ENCODE measurements around the gene CFAP126.

Gene CFAP126

GRCh38 chr1:161382214-161383019 lies 14.7 kb upstream of the CFAP126 start:
- H3K9me3 ChIP-seq (ENCODE audit: control insufficient read depth, insufficient read depth, low read length) = no peaks in the 10 kb centered on the region
- H3K27ac ChIP-seq (ENCODE audit: low read length) = no peak overlapping the region
- no peak overlapping the region for H3K4me3 ChIP-seq (ENCODE audit: low read length)
- DNase-seq (ENCODE audit: low read depth, low spot score) = no peak
- H3K27me3 ChIP-seq (ENCODE audit: control insufficient read depth, insufficient read depth, low read length) = no peaks in the 10 kb centered on the region
- 100% methylated on average over 1 of the region's 4 CpGs for WGBS (ENCODE audit: insufficient coverage, insufficient read length)
- H3K4me1 ChIP-seq (ENCODE audit: control insufficient read depth, insufficient read depth, low read length) = no peaks in the 10 kb centered on the region
- H3K36me3 ChIP-seq (ENCODE audit: control insufficient read depth, insufficient read depth, low read length) = no peaks in the 10 kb centered on the region

- H3K9me3 ChIP-seq (ENCODE audit: control insufficient read depth, insufficient read depth, low read length) = no peaks in the 10 kb centered on the region
- H3K27me3 ChIP-seq (ENCODE audit: control insufficient read depth, insufficient read depth, low read length) = no peaks in the 10 kb centered on the region
- H3K4me3 ChIP-seq (ENCODE audit: low read length) = no peak overlapping the region
- H3K27ac ChIP-seq (ENCODE audit: low read length) = no peak overlapping the region
- H3K36me3 ChIP-seq (ENCODE audit: control insufficient read depth, insufficient read depth, low read length) = no peaks in the 10 kb centered on the region
- WGBS (ENCODE audit: insufficient coverage, insufficient read length) = no CpG with 5 or more reads among the region's 6 CpGs
- no peak for DNase-seq (ENCODE audit: low read depth, low spot score)
- no peaks in the 10 kb centered on the region for H3K4me1 ChIP-seq (ENCODE audit: control insufficient read depth, insufficient read depth, low read length)
These were observed 14.0 kb upstream of the CFAP126 start for GRCh38 chr1:161381707-161382106.

- no CpG with 5 or more reads among the region's 18 CpGs for WGBS (ENCODE audit: insufficient coverage, insufficient read length)
- no peaks in the 10 kb centered on the region for H3K27me3 ChIP-seq (ENCODE audit: control insufficient read depth, insufficient read depth, low read length)
- no peaks in the 10 kb centered on the region for H3K4me1 ChIP-seq (ENCODE audit: control insufficient read depth, insufficient read depth, low read length)
- DNase-seq (ENCODE audit: low read depth, low spot score) = no peak
- no peaks in the 10 kb centered on the region for H3K36me3 ChIP-seq (ENCODE audit: control insufficient read depth, insufficient read depth, low read length)
- H3K27ac ChIP-seq (ENCODE audit: low read length) = no peak overlapping the region
- no peak overlapping the region for H3K4me3 ChIP-seq (ENCODE audit: low read length)
- H3K9me3 ChIP-seq (ENCODE audit: control insufficient read depth, insufficient read depth, low read length) = no peaks in the 10 kb centered on the region
These were observed 11.4 kb upstream of the CFAP126 start for GRCh38 chr1:161379071-161379470.

GRCh38 chr1:161378014-161378413 lies 10.3 kb upstream of the CFAP126 start:
- Histone ChIP-seq H3K4me1 (ENCODE audit: control insufficient read depth, insufficient read depth, low read length) (no peaks in the 10 kb centered on the region), H3K36me3 (ENCODE audit: control insufficient read depth, insufficient read depth, low read length) (no peaks in the 10 kb centered on the region), H3K27me3 (ENCODE audit: control insufficient read depth, insufficient read depth, low read length) (no peaks in the 10 kb centered on the region), H3K27ac (ENCODE audit: low read length) (no peak overlapping the region), H3K9me3 (ENCODE audit: control insufficient read depth, insufficient read depth, low read length) (no peaks in the 10 kb centered on the region), H3K4me3 (ENCODE audit: low read length) (no peak overlapping the region)
- DNase-seq (ENCODE audit: low read depth, low spot score) = no peak
- WGBS (ENCODE audit: insufficient coverage, insufficient read length) = no CpG with 5 or more reads among the region's 5 CpGs

GRCh38 chr1:161374373-161374772 lies 6.7 kb upstream of the CFAP126 start:
- WGBS (ENCODE audit: insufficient coverage, insufficient read length) = no CpG with 5 or more reads among the region's 2 CpGs
- no peaks in the 10 kb centered on the region for H3K4me1 ChIP-seq (ENCODE audit: control insufficient read depth, insufficient read depth, low read length)
- H3K27me3 ChIP-seq (ENCODE audit: control insufficient read depth, insufficient read depth, low read length) = no peaks in the 10 kb centered on the region
- DNase-seq (ENCODE audit: low read depth, low spot score) = no peak
- no peak overlapping the region for H3K27ac ChIP-seq (ENCODE audit: low read length)
- H3K36me3 ChIP-seq (ENCODE audit: control insufficient read depth, insufficient read depth, low read length) = no peaks in the 10 kb centered on the region
- H3K9me3 ChIP-seq (ENCODE audit: control insufficient read depth, insufficient read depth, low read length) = no peaks in the 10 kb centered on the region
- no peak overlapping the region for H3K4me3 ChIP-seq (ENCODE audit: low read length)

- H3K4me3 ChIP-seq (ENCODE audit: low read length) = no peak overlapping the region
- no peaks in the 10 kb centered on the region for H3K9me3 ChIP-seq (ENCODE audit: control insufficient read depth, insufficient read depth, low read length)
- DNase-seq (ENCODE audit: low read depth, low spot score) = no peak
- H3K27ac ChIP-seq (ENCODE audit: low read length) = no peak overlapping the region
- H3K4me1 ChIP-seq (ENCODE audit: control insufficient read depth, insufficient read depth, low read length) = no peaks in the 10 kb centered on the region
- no peaks in the 10 kb centered on the region for H3K36me3 ChIP-seq (ENCODE audit: control insufficient read depth, insufficient read depth, low read length)
- no peaks in the 10 kb centered on the region for H3K27me3 ChIP-seq (ENCODE audit: control insufficient read depth, insufficient read depth, low read length)
These were observed 5.8 kb upstream of the CFAP126 start for GRCh38 chr1:161373442-161373841.

GRCh38 chr1:161365207-161365606 lies 2.5 kb downstream of the CFAP126 start:
- no peaks in the 10 kb centered on the region for H3K4me1 ChIP-seq (ENCODE audit: control insufficient read depth, insufficient read depth, low read length)
- H3K36me3 ChIP-seq (ENCODE audit: control insufficient read depth, insufficient read depth, low read length) = no peaks in the 10 kb centered on the region; the same call in 1 of the 2 replicates
- no peak for DNase-seq (ENCODE audit: low read depth, low spot score)
- no peak overlapping the region for H3K4me3 ChIP-seq (ENCODE audit: low read length)
- no peak overlapping the region for H3K27ac ChIP-seq (ENCODE audit: low read length)
- no peaks in the 10 kb centered on the region for H3K9me3 ChIP-seq (ENCODE audit: control insufficient read depth, insufficient read depth, low read length)
- no peaks in the 10 kb centered on the region for H3K27me3 ChIP-seq (ENCODE audit: control insufficient read depth, insufficient read depth, low read length)

GRCh38 chr1:161364332-161364731 lies 3.3 kb downstream of the CFAP126 start:
- no peaks in the 10 kb centered on the region; the same call in 1 of the 2 replicates for H3K36me3 ChIP-seq (ENCODE audit: control insufficient read depth, insufficient read depth, low read length)
- no peaks in the 10 kb centered on the region for H3K27me3 ChIP-seq (ENCODE audit: control insufficient read depth, insufficient read depth, low read length)
- no peak overlapping the region for H3K27ac ChIP-seq (ENCODE audit: low read length)
- H3K4me3 ChIP-seq (ENCODE audit: low read length) = no peak overlapping the region
- no peaks in the 10 kb centered on the region for H3K4me1 ChIP-seq (ENCODE audit: control insufficient read depth, insufficient read depth, low read length)
- no peak for DNase-seq (ENCODE audit: low read depth, low spot score)
- no peaks in the 10 kb centered on the region for H3K9me3 ChIP-seq (ENCODE audit: control insufficient read depth, insufficient read depth, low read length)

GRCh38 chr1:161359291-161359690 lies 8.4 kb downstream of the CFAP126 start:
- H3K4me1 ChIP-seq (ENCODE audit: control insufficient read depth, insufficient read depth, low read length) = no peaks in the 10 kb centered on the region
- H3K27me3 ChIP-seq (ENCODE audit: control insufficient read depth, insufficient read depth, low read length) = no peaks in the 10 kb centered on the region
- no peaks in the 10 kb centered on the region for H3K9me3 ChIP-seq (ENCODE audit: control insufficient read depth, insufficient read depth, low read length)
- no peak overlapping the region for H3K4me3 ChIP-seq (ENCODE audit: low read length)
- no peaks in the 10 kb centered on the region for H3K36me3 ChIP-seq (ENCODE audit: control insufficient read depth, insufficient read depth, low read length)
- no peak for DNase-seq (ENCODE audit: low read depth, low spot score)
- no peak overlapping the region for H3K27ac ChIP-seq (ENCODE audit: low read length)

GRCh38 chr1:161357073-161357472 lies 10.6 kb downstream of the CFAP126 start:
- Histone ChIP-seq H3K36me3 (ENCODE audit: control insufficient read depth, insufficient read depth, low read length) (no peaks in the 10 kb centered on the region), H3K4me1 (ENCODE audit: control insufficient read depth, insufficient read depth, low read length) (no peaks in the 10 kb centered on the region), H3K4me3 (ENCODE audit: low read length) (no peak overlapping the region), H3K27ac (ENCODE audit: low read length) (no peak overlapping the region), H3K9me3 (ENCODE audit: control insufficient read depth, insufficient read depth, low read length) (no peaks in the 10 kb centered on the region), H3K27me3 (ENCODE audit: control insufficient read depth, insufficient read depth, low read length) (no peaks in the 10 kb centered on the region)
- DNase-seq (ENCODE audit: low read depth, low spot score) = no peak
- WGBS (ENCODE audit: insufficient coverage, insufficient read length) = no CpG with 5 or more reads among the region's 8 CpGs

- no CpG with 5 or more reads among the region's 1 CpG for WGBS (ENCODE audit: insufficient coverage, insufficient read length)
- Histone ChIP-seq H3K27me3 (ENCODE audit: control insufficient read depth, insufficient read depth, low read length) (no peaks in the 10 kb centered on the region), H3K4me3 (ENCODE audit: low read length) (no peak overlapping the region), H3K27ac (ENCODE audit: low read length) (no peak overlapping the region), H3K9me3 (ENCODE audit: control insufficient read depth, insufficient read depth, low read length) (no peaks in the 10 kb centered on the region), H3K4me1 (ENCODE audit: control insufficient read depth, insufficient read depth, low read length) (no peaks in the 10 kb centered on the region), H3K36me3 (ENCODE audit: control insufficient read depth, insufficient read depth, low read length) (no peaks in the 10 kb centered on the region; the same call in 1 of the 2 replicates)
- no peak for DNase-seq (ENCODE audit: low read depth, low spot score)
These were observed 16.2 kb downstream of the CFAP126 start for GRCh38 chr1:161351482-161351881.

All from iPS DF 6.9 (cell line).